ENCODE data around the gene ZNF584. TPM values are rescaled to one million over a fixed set of nuclear protein-coding genes. Genes with fewer than 3 reads are reported as not detected.
"Not testable (repeated sequence)": the region's sequence is repeated elsewhere in the genome, so short reads cannot be mapped to it uniquely, and the experiment has no call there.

The ZNF584 gene
- total RNA-seq, 1 donor from 2014 or later: 6.9 TPM

- no peaks in the 10 kb centered on the region for H4K20me1 ChIP-seq (ENCODE audit: low read depth)
- H3K9ac ChIP-seq: no peak overlapping the region
- DNase-seq (ENCODE audit: low spot score): no peak
- H3K4me3 ChIP-seq: no peak overlapping the region
- H3F3A ChIP-seq (ENCODE audit: low read depth): peaks cover 3% of the 10 kb centered on the region
- H3K27me3 ChIP-seq: no peaks in the 10 kb centered on the region
- no peaks in the 10 kb centered on the region for H3K36me3 ChIP-seq
- H3K9me3 ChIP-seq (ENCODE audit: low read depth): no peaks in the 10 kb centered on the region
- H3K4me1 ChIP-seq: no peaks in the 10 kb centered on the region
- no peak overlapping the region for H3K27ac Mint-ChIP-seq
- no peak overlapping the region for H2AFZ ChIP-seq (replicated peaks)
- H3K27me3 Mint-ChIP-seq (ENCODE audit: insufficient read depth, low read depth): peaks cover 4% of the 10 kb centered on the region
- peaks cover 10% of the 10 kb centered on the region for H3K36me3 Mint-ChIP-seq
- no peak overlapping the region for H3K4me2 ChIP-seq
- H3K79me2 ChIP-seq (ENCODE audit: low read depth): no peaks in the 10 kb centered on the region
- no peak overlapping the region for H3K4me3 Mint-ChIP-seq
- TF ChIP-seq EZH2 (IDR thresholded peaks at IDR 0.05): no peak
- no peak for TF ChIP-seq EZH2phosphoT487 (IDR thresholded peaks at IDR 0.05)
- TF ChIP-seq CTCF (IDR thresholded peaks at IDR 0.05): no peak
- no peaks in the 10 kb centered on the region for H3K9me3 Mint-ChIP-seq
- no peak overlapping the region for H3K27ac ChIP-seq
- H3K4me1 Mint-ChIP-seq: peaks cover 3% of the 10 kb centered on the region
Observed at GRCh38 chr19:58368561-58369360, 39.7 kb upstream of the ZNF584 start.

GRCh38 chr19:58372311-58373133, 35.9 kb upstream of the ZNF584 start:
- Histone ChIP-seq H3F3A (ENCODE audit: low read depth) (peaks cover 3% of the 10 kb centered on the region), H4K20me1 (ENCODE audit: low read depth) (no peaks in the 10 kb centered on the region), H2AFZ (replicated peaks) (no peak overlapping the region), H3K36me3 (no peaks in the 10 kb centered on the region), H3K4me2 (no peak overlapping the region), H3K27ac (no peak overlapping the region), H3K4me3 (no peak overlapping the region), H3K9me3 (ENCODE audit: low read depth) (no peaks in the 10 kb centered on the region), H3K9ac (no peak overlapping the region), H3K27me3 (no peaks in the 10 kb centered on the region), H3K79me2 (ENCODE audit: low read depth) (no peaks in the 10 kb centered on the region), H3K4me1 (no peaks in the 10 kb centered on the region)
- Mint-ChIP-seq H3K36me3 (peaks cover 5% of the 10 kb centered on the region), H3K4me1 (no peaks in the 10 kb centered on the region), H3K4me3 (no peak overlapping the region), H3K27ac (no peak overlapping the region), H3K27me3 (ENCODE audit: insufficient read depth, low read depth) (peaks cover 4% of the 10 kb centered on the region), H3K9me3 (no peaks in the 10 kb centered on the region)
- DNase-seq (ENCODE audit: low spot score): no peak
- TF ChIP-seq EZH2phosphoT487 (IDR thresholded peaks at IDR 0.05): no peak
- no peak for TF ChIP-seq EZH2 (IDR thresholded peaks at IDR 0.05)
- TF ChIP-seq CTCF (IDR thresholded peaks at IDR 0.05): no peak

- H3F3A ChIP-seq (ENCODE audit: low read depth): peaks cover 3% of the 10 kb centered on the region
- H3K4me3 ChIP-seq: no peak overlapping the region
- Mint-ChIP-seq H3K27ac (no peak overlapping the region), H3K36me3 (peaks cover 5% of the 10 kb centered on the region), H3K27me3 (ENCODE audit: insufficient read depth, low read depth) (peaks cover 4% of the 10 kb centered on the region), H3K4me1 (peaks cover 3% of the 10 kb centered on the region), H3K9me3 (no peaks in the 10 kb centered on the region), H3K4me3 (no peak overlapping the region)
- no peaks in the 10 kb centered on the region for H3K27me3 ChIP-seq
- no peak overlapping the region for H2AFZ ChIP-seq (replicated peaks)
- H3K36me3 ChIP-seq: no peaks in the 10 kb centered on the region
- no peak overlapping the region for H3K4me2 ChIP-seq
- no peaks in the 10 kb centered on the region for H3K9me3 ChIP-seq (ENCODE audit: low read depth)
- no peaks in the 10 kb centered on the region for H4K20me1 ChIP-seq (ENCODE audit: low read depth)
- H3K79me2 ChIP-seq (ENCODE audit: low read depth): peaks cover 2% of the 10 kb centered on the region
- no peaks in the 10 kb centered on the region for H3K4me1 ChIP-seq
- no peak overlapping the region for H3K27ac ChIP-seq
- no peak for TF ChIP-seq CTCF (IDR thresholded peaks at IDR 0.05)
- TF ChIP-seq EZH2phosphoT487 (IDR thresholded peaks at IDR 0.05): no peak
- TF ChIP-seq EZH2 (IDR thresholded peaks at IDR 0.05): no peak
- no peak for DNase-seq (ENCODE audit: low spot score)
- no peak overlapping the region for H3K9ac ChIP-seq
Observed at GRCh38 chr19:58374200-58374599, 34.2 kb upstream of the ZNF584 start.

GRCh38 chr19:58376724-58377123, 31.7 kb upstream of the ZNF584 start:
- H3K36me3 Mint-ChIP-seq; H3K27ac ChIP-seq; H4K20me1 ChIP-seq (ENCODE audit: low read depth); DNase-seq (ENCODE audit: low spot score); H3K4me3 ChIP-seq; H3K27ac Mint-ChIP-seq; H3K9ac ChIP-seq; H3K9me3 Mint-ChIP-seq; H3K9me3 ChIP-seq (ENCODE audit: low read depth); H3K4me3 Mint-ChIP-seq; H3K4me2 ChIP-seq; H3F3A ChIP-seq (ENCODE audit: low read depth); H3K27me3 Mint-ChIP-seq (ENCODE audit: insufficient read depth, low read depth); H3K79me2 ChIP-seq (ENCODE audit: low read depth); H3K36me3 ChIP-seq; H2AFZ ChIP-seq (replicated peaks); H3K4me1 ChIP-seq; H3K27me3 ChIP-seq: not testable (repeated sequence)
- H3K4me1 Mint-ChIP-seq: peaks cover 14% of the 10 kb centered on the region
